Hepatocyte (in vitro differentiated cells): ENCODE results near the gene HERPUD1. TPM values are rescaled to one million over a fixed set of nuclear protein-coding genes. Genes with fewer than 3 reads are reported as not detected.

Source experiments
- DNase-seq: peaks from one replicate; pipeline ENCODE4 v3.0.0-alpha.2; 2016; ENCODE audit warnings: low spot score
- H2AFZ ChIP-seq: fragments of 200-600 bp; sonication (generic); 2 replicates; pipeline ENCODE4 v1.6.0; 2016; ENCODE audit warnings: antibody characterized with exemption, mild to moderate bottlenecking
- H3K27ac ChIP-seq: fragments of 200-600 bp; sonication (generic); 2 replicates; pipeline ENCODE4 v1.5.1; 2016; ENCODE audit warnings: mild to moderate bottlenecking
- H3K27me3 ChIP-seq: fragments of 200-600 bp; sonication (generic); 2 replicates; pipeline ENCODE4 v1.6.1; 2016
- H3K36me3 ChIP-seq: fragments of 200-600 bp; sonication (generic); replicated peaks from 2 replicates; pipeline ENCODE4 v1.5.1; 2016; ENCODE audit warnings: low read depth; ENCODE audit not compliant: insufficient read depth
- H3K4me1 ChIP-seq: fragments of 200-600 bp; sonication (generic); 2 replicates; pipeline ENCODE4 v1.5.1; 2016; ENCODE audit warnings: mild to moderate bottlenecking, moderate library complexity; ENCODE audit not compliant: insufficient read depth
- H3K4me2 ChIP-seq: fragments of 200-600 bp; sonication (generic); 2 replicates; pipeline ENCODE4 v1.6.0; 2016
- H3K4me3 ChIP-seq: fragments of 200-600 bp; sonication (generic); 2 replicates; pipeline ENCODE4 v1.5.1; 2016; ENCODE audit warnings: mild to moderate bottlenecking
- H3K79me2 ChIP-seq: fragments of 200-600 bp; sonication (generic); 2 replicates; pipeline ENCODE4 v1.6.0; 2017; ENCODE audit warnings: mild to moderate bottlenecking
- H3K9me2 ChIP-seq: fragments of 200-600 bp; sonication (generic); replicated peaks from 2 replicates; pipeline ENCODE4 v1.6.0; 2017; ENCODE audit warnings: mild to moderate bottlenecking; ENCODE audit not compliant: insufficient read depth
- H3K9me3 ChIP-seq: fragments of 200-600 bp; sonication (generic); 2 replicates; pipeline ENCODE4 v1.5.1; 2016; ENCODE audit warnings: low read depth, mild to moderate bottlenecking
- H4K20me1 ChIP-seq: fragments of 200-600 bp; sonication (generic); 2 replicates; pipeline ENCODE4 v1.6.0; 2016; ENCODE audit warnings: mild to moderate bottlenecking; ENCODE audit not compliant: insufficient read depth, poor library complexity, severe bottlenecking
- CTCF ChIP-seq: fragments of 200-600 bp; sonication (generic); IDR thresholded peaks from 2 replicates; pipeline ENCODE4 v1.5.1; 2016; ENCODE audit warnings: antibody characterized with exemption, mild to moderate bottlenecking; ENCODE audit not compliant: poor library complexity
- EZH2 ChIP-seq: fragments of 200-600 bp; sonication (generic); IDR thresholded peaks from 2 replicates; pipeline ENCODE4 v1.6.1; 2016; ENCODE audit warnings: antibody characterized with exemption, mild to moderate bottlenecking, borderline replicate concordance
- EZH2phosphoT487 ChIP-seq: fragments of 200-600 bp; sonication (generic); IDR thresholded peaks from one replicate; pipeline ENCODE4 v1.6.1; 2018; ENCODE audit warnings: antibody characterized with exemption, mild to moderate bottlenecking, low read depth, moderate library complexity; ENCODE audit not compliant: unreplicated experiment, severe bottlenecking
- WGBS: methylation state at CpG from one replicate; pipeline ENCODE4 v1.1.6; 2016; ENCODE audit warnings: low lambda C conversion rate; ENCODE audit errors: missing lambda C conversion rate; 5-methylcytosine and 5-hydroxymethylcytosine counted together
- polyA plus RNA-seq: library from polyadenylated mRNA; unstranded; fragments of >200 nt; fragmentation: Nextera tagmentation; extraction: Ambion mirVana; gene quantifications from 2 replicates; pipeline ENCODE4 v1.2.1, GENCODE V29; 2016
- total RNA-seq: library from RNA; depleted of rRNA; stranded (reverse); fragments of >200 nt; gene quantifications from 2 replicates; pipeline ENCODE4 v1.2.3, GENCODE V29; 2014

Gene HERPUD1
- total and polyA plus RNA-seq, 2 experiments from 2014 or later = 199 to 253 TPM

- DNase-seq = no peak
- 80% methylated on average over 9 of the region's 9 CpGs for WGBS
- Histone ChIP-seq H3K79me2 (no peaks in the 10 kb centered on the region), H3K36me3 (no peaks in the 10 kb centered on the region), H3K4me3 (no peak overlapping the region), H3K27me3 (no peaks in the 10 kb centered on the region), H3K4me1 (peaks cover 21% of the 10 kb centered on the region), H3K27ac (no peak overlapping the region), H4K20me1 (no peaks in the 10 kb centered on the region), H3K9me3 (no peaks in the 10 kb centered on the region), H2AFZ (no peak overlapping the region), H3K9me2 (no peaks in the 10 kb centered on the region), H3K4me2 (no peak overlapping the region)
- TF ChIP-seq EZH2phosphoT487 (no peak), EZH2 (no peak), CTCF (no peak)
Observed at GRCh38 chr16:56923481-56924091, 8.4 kb upstream of the HERPUD1 start.

- 57% methylated on average over 2 of the region's 2 CpGs for WGBS
Observed at GRCh38 chr16:56927471-56927870, 4.5 kb upstream of the HERPUD1 start.

GRCh38 chr16:56929639-56930038 is 2.3 kb upstream of the HERPUD1 start:
- Histone ChIP-seq H4K20me1 (peaks cover 19% of the 10 kb centered on the region), H3K27ac (no peak overlapping the region), H3K27me3 (no peaks in the 10 kb centered on the region), H3K4me2 (no peak overlapping the region), H3K9me2 (no peaks in the 10 kb centered on the region), H3K4me3 (no peak overlapping the region), H3K79me2 (peaks cover 26% of the 10 kb centered on the region), H3K4me1 (peaks cover 21% of the 10 kb centered on the region), H3K9me3 (no peaks in the 10 kb centered on the region), H2AFZ (no peak overlapping the region), H3K36me3 (no peaks in the 10 kb centered on the region)
- no peak for TF ChIP-seq EZH2phosphoT487
- no peak for TF ChIP-seq EZH2
- no peak for TF ChIP-seq CTCF
- no peak for DNase-seq
- 94% methylated on average over 4 of the region's 4 CpGs for WGBS

More at GRCh38 chr16:56927471-56927870, 4.5 kb upstream of the HERPUD1 start:
- H3K36me3 ChIP-seq = no peaks in the 10 kb centered on the region
- H2AFZ ChIP-seq = no peak overlapping the region
- DNase-seq = no peak
- peaks cover 4% of the 10 kb centered on the region for H3K79me2 ChIP-seq
- H3K27me3 ChIP-seq = no peaks in the 10 kb centered on the region
- no peak overlapping the region for H3K27ac ChIP-seq
- H3K4me3 ChIP-seq = no peak overlapping the region
- no peaks in the 10 kb centered on the region for H4K20me1 ChIP-seq
- no peaks in the 10 kb centered on the region for H3K9me2 ChIP-seq
- peaks cover 10% of the 10 kb centered on the region for H3K4me1 ChIP-seq
- no peaks in the 10 kb centered on the region for H3K9me3 ChIP-seq
- no peak for TF ChIP-seq EZH2
- no peak overlapping the region for H3K4me2 ChIP-seq

- H3K79me2 ChIP-seq = peaks cover 37% of the 10 kb centered on the region
- H3K4me3 ChIP-seq = no peak overlapping the region
- peaks cover 21% of the 10 kb centered on the region for H3K4me1 ChIP-seq
- WGBS = 75% methylated on average over 15 of the region's 15 CpGs
- no peaks in the 10 kb centered on the region for H3K9me3 ChIP-seq
- DNase-seq = no peak
- peaks cover 29% of the 10 kb centered on the region for H4K20me1 ChIP-seq
- no peaks in the 10 kb centered on the region for H3K36me3 ChIP-seq
- TF ChIP-seq EZH2 (no peak), CTCF (no peak), EZH2phosphoT487 (no peak)
- H3K27me3 ChIP-seq = no peaks in the 10 kb centered on the region
- H2AFZ ChIP-seq = peak overlapping the region; percentile 65
- H3K4me2 ChIP-seq = peak overlapping the region; percentile 80
- H3K9me2 ChIP-seq = no peaks in the 10 kb centered on the region
- peak overlapping the region; percentile 94 for H3K27ac ChIP-seq
Observed at GRCh38 chr16:56930486-56931270, 1.3 kb upstream of the HERPUD1 start.
